Suppressor macrophage (primary cell): ENCODE data around the gene CLECL1.

Source experiments
- DNase-seq, 4 experiments: peaks; one replicate each; pipeline ENCODE4 v3.0.0-alpha.2; 2020 to 2022
- total RNA-seq, 17 experiments: gene quantifications; one replicate each; lab custom pipeline; 2026; ENCODE audit warnings: mixed read lengths in 6 of 17, inconsistent platforms in 3 of 17; lab: John Stamatoyannopoulos, UW

The CLECL1 gene
- total RNA-seq, result 2.1 to 14.8 (median 7.2) reads per million in 17 experiments

- peak; percentile 38 to 75 (median 55) for DNase-seq
These were observed at the start of gene CLECL1 for GRCh38 chr12:9732921-9733461. CLECL1 (minus strand) TSS chr12:9733097.

- no peak for DNase-seq
These were observed 48.5 kb upstream of the CLECL1 start for GRCh38 chr12:9781360-9781759.

DNA sequence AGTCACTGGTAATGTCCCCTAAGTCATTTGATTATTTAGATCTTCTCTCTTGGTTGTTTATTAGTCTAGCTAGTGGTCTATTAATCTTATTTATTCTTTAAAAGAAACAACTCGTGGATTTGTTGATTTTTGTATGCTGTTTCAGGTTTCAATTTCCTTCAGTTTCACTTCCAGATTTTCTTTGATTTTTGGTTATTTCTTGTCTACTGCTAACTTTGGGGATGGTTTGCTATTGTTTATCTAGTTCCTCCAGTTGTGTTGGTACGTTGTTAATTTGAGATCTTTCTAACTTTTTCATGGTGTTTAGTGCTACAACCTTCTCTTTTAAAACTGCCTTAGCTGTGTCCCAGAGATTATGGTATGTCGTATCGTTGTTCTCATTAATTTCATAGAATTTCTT lies 46.3 kb upstream of the CLECL1 start:
- peak in 2 of 4 experiments; percentile 13 to 29 for DNase-seq

GRCh38 chr12:9776781-9777180 lies 43.9 kb upstream of the CLECL1 start:
- no peak for DNase-seq

GRCh38 chr12:9773216-9773877 lies 40.5 kb upstream of the CLECL1 start:
- DNase-seq, result no peak

GRCh38 chr12:9763025-9763424 lies 30.1 kb upstream of the CLECL1 start:
- DNase-seq, result peak; percentile 34 to 81 (median 58)

DNA sequence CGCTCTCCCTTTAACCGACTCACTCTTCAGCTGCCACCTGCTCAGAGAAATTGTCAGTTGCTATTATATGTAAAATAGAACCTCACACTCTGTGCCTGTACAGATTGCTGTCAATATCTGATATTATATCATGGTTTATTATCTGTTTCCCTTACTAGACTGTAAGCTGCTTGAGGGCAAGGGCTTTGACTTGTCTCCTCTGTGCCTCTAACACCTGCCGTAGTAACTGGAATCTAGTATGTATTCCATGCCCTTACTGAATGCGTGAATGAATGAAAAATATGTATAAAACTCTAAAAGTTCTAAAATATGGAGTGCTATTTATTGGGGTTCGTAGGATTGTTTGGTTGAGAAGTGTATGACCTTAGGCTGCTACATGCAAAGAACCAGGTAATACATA lies 29.5 kb upstream of the CLECL1 start:
- DNase-seq, result no peak

DNA sequence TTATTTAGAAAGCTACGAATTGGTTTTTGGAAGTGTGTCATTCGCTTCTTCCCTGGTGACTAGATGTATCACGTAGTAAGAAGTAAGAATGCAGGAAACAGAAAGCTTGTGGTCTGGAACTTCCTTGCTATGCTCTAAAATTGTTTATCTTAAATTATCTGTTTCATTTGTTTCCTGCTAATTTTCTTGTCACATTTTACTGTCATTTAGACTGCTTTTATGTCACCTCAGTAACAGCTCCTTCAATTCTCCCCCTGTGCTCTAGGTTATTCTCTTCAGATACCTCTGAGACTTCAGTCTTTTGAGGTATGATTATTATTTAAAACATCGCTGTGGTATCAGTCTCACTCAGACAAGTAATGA lies 28.5 kb upstream of the CLECL1 start:
- DNase-seq, result peak in 3 of 4 experiments; percentile 21 to 51 (median 46)

GRCh38 chr12:9760699-9761418 lies 28.0 kb upstream of the CLECL1 start, which contains the start of gene CD69:
CD69 (minus strand) TSS chr12:9760901; CDS start chr12:9760820, 81 bp downstream.
- peak; percentile 33 to 59 (median 56) for DNase-seq

DNA sequence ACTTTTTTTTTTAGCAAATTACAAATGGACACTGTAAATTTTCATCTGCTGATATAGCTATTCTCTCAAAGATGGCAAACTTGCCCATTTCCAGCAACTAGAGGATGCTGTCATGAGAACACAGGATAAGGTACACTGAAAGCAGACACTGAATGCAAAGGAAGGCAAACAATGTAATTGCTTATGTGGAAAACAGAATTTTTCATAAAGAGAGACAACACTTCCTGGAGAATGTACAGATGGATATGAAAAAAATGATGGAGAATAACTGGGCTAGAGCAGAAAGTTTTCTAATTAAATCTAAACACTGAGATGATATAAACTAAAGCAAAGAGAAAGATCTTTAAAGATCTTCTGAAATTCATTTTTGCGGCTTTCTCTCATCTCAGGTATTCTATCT lies 27.2 kb upstream of the CLECL1 start:
- DNase-seq, result no peak

DNA sequence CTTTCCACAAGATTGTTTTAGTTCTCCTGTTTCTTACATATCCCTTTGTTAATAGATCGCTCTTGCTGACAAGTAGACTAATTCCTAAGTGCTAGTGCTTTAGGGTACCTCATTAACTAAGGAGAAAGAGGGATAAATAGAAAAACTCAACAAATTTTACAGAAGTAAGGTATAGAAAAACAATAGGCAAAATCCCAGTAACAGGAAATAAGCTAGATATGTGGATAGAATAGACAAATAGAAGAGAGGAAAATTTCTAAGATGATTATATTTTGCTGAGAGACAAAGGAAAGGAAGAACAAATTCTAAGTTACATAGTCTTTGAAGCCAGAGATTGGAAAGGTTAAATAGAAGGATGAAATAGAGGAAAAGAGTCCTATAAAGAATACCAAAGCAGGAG lies 26.8 kb upstream of the CLECL1 start:
- no peak for DNase-seq

- no peak for DNase-seq
These were observed 25.2 kb upstream of the CLECL1 start for GRCh38 chr12:9758119-9758518.

- DNase-seq, result no peak
These were observed 24.6 kb upstream of the CLECL1 start for GRCh38 chr12:9757433-9758025.

DNA sequence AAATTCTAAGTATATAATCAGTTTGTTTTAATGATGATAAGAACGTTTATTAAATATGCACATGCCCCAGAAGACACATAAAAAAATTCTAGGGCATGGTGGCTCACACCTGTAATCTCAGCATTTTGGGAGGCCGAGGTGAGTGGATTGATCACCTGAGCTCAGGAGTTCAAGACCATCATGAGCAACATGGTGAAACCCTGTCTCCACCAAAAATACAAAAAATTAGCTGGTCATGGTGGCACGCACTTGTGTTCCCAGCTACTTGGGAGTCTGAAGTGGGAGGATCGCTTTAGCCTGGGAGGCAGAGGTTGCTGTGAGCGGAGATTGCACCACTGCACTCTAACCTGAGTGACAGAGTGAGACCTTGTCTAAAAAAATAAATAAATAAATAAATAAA lies 23.8 kb upstream of the CLECL1 start:
- no peak for DNase-seq

- DNase-seq, result no peak
These were observed 23.3 kb upstream of the CLECL1 start for GRCh38 chr12:9756170-9756569.

DNA sequence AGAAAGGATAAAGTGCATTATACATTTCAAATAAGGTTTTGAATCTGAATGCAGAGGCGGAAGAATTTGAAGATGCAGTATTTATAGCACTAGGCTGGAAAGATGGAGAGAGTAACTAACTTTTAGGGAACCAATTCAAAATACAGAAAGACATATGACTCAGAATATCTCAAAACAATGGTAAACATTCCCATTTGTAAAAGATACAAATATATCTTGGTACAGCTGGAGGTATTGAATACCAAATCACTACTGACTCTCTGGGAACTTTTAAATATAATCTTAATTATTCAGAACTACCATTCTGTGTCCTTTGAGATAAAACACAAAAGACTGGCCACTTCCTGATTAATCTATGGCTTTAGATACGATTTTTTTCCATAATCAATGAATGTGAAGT lies 22.7 kb upstream of the CLECL1 start:
- no peak for DNase-seq

DNA sequence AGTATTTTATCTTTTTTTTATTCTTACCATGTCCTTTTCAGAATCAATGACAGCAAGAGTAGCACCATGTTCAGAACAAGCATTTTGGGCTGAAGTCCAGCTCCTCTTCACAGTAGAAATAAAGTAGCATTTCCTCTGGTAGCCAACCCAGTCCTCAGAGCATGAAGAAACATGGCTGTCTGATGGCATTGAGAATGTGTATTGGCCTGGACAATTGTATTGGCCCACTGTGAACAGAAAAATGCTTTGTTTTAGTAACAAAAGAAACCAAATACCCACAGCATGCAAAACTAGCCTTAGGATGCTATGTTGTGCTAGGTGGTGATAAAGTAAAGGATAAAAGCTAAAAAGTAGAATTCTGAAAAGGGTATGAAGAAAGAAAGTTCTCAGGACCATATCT lies 22.1 kb upstream of the CLECL1 start:
- DNase-seq, result no peak

DNA sequence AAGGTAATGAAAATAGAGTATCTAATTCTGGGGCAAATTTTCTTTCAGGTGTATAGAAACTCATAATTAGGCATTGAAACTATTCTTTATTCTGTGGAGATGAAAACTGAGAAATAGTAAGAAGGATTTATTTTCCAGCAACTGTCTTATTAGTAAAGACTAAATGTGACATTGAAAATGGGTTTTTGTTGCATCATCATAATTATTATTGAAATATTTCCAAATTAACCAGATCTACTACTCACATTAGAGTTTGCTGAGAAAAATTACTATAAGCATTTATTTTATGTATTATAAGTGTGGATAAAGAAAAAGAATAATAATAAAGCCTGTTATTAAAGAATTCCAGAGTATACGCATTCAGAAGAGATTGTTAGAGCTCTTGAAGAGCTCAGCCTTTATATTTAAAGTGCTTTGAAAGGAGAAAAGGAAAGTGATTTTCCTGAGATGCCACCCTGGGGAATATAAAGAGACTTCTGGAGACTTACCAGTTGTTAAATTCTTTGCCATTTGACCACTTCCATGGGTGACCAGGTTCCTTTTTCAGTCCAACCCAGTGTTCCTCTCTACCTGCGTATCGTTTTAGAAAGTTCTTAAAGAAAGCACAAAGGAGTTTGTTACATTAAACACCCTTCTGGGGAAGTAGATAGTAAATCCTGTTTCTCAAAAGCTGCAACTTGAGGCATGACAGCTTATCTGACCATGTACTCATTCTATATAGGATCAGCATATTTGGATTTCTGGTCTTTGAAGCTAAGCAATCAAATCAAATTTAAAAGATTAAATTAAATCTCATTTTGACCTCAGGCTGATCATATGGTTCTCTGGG lies 21.4 kb upstream of the CLECL1 start:
- no peak for DNase-seq

DNA sequence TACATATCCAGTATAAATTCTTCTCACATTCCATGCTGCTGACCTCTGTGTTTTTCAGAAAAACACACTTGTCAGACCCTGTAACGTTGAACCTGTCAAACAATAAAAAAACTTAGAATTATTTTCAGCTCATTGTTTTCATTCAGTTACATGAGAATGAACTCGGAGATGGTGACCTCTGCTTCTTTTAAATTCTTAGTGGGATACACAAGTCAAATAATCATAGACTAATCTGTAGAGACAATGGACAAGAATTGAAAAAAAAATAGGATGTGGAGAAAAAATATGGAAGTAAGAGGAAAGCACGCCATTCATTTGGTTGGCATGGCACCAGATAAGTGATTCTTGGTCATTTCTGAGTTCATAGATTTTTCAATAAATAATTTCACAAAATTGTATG lies 20.6 kb upstream of the CLECL1 start:
- DNase-seq, result no peak

DNA sequence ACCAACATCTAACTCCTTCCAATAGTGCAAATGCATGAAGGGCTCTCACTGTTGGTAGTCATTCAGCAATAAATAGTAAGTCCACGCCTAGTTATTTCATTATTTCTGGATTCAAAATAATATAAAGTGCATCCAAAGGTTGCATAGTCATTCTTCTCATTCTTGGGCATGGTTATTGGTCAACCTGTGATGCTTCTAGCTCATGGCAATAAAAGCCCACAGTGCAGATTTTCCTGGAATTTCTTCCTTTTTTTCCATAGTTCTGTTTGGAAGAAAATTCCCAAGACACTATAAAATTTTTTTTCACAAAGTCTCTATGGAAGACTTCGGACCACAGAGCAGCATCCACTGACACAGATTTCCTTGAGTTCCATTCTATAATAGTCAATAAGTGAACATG lies 20.2 kb upstream of the CLECL1 start:
- DNase-seq, result no peak

GRCh38 chr12:9752145-9752933 lies 19.4 kb upstream of the CLECL1 start:
- DNase-seq, result no peak
